MCF 10A (cell line): ENCODE measurements around the gene VEZT. TPM values are rescaled to one million over a fixed set of nuclear protein-coding genes. Genes with fewer than 3 reads are reported as not detected.
A peak's percentile ranks its signal among the peaks of the same experiment; 100 is the strongest.

ENCODE experiments used
- BruUV-seq: library from RNA; stranded (reverse); fragments of 400-500 nt; replicated peaks from 2 replicates; lab custom pipeline; 2021; lab: Mats Ljungman, UMichigan
- CTCF ChIA-PET: fragments of 300-600 bp; sonication (Branson Sonifier 250); formaldehyde crosslinking; extraction: SDS; loops from one replicate; lab custom pipeline; 2021; ENCODE audit warnings: antibody characterized with exemption, inconsistent platforms; lab: Yijun Ruan, JAX
- POLR2A ChIA-PET: fragments of 300-600, 350-650 bp; sonication (Branson Sonifier 250); formaldehyde crosslinking; extraction: SDS; loops from one replicate; lab custom pipeline; 2020; ENCODE audit warnings: antibody characterized with exemption, inconsistent platforms; lab: Yijun Ruan, JAX
- DNase-seq: peaks from one replicate; pipeline ENCODE4 v3.0.0-alpha.2; 2018; ENCODE audit not compliant: unreplicated experiment
- H3K27ac Mint-ChIP-seq: one replicate; pipeline ENCODE4 v1.8.0; 2022; ENCODE audit warnings: mild to moderate bottlenecking, low read depth, mixed read lengths; ENCODE audit not compliant: unreplicated experiment
- H3K27me3 Mint-ChIP-seq: one replicate; pipeline ENCODE4 v1.8.0; 2022; ENCODE audit warnings: mixed read lengths; ENCODE audit not compliant: insufficient read depth, unreplicated experiment
- H3K36me3 Mint-ChIP-seq: one replicate; pipeline ENCODE4 v1.8.0; 2022; ENCODE audit warnings: mild to moderate bottlenecking, moderate library complexity, mixed read lengths; ENCODE audit not compliant: insufficient read depth, unreplicated experiment
- H3K4me1 Mint-ChIP-seq: one replicate; pipeline ENCODE4 v1.8.0; 2022; ENCODE audit warnings: mixed read lengths; ENCODE audit not compliant: insufficient read depth, unreplicated experiment
- H3K4me3 Mint-ChIP-seq: one replicate; pipeline ENCODE4 v1.8.0; 2022; ENCODE audit warnings: mild to moderate bottlenecking, moderate library complexity, mixed read lengths; ENCODE audit not compliant: unreplicated experiment
- H3K9me3 Mint-ChIP-seq: one replicate; pipeline ENCODE4 v1.8.0; 2022; ENCODE audit warnings: mixed read lengths; ENCODE audit not compliant: unreplicated experiment
- CTCF ChIP-seq: fragments of 200-600 bp; IDR thresholded peaks from one replicate; pipeline ENCODE4 v1.8.0; 2022; ENCODE audit warnings: antibody characterized with exemption, mild to moderate bottlenecking; ENCODE audit not compliant: unreplicated experiment
- intact Hi-C: fragments of 100-400 bp; cut with micrococcal nuclease; formaldehyde crosslinking; loops from 2 replicates; pipeline ENCODE4 v1.14.1; 2022
- total RNA-seq: library from RNA; stranded (reverse); gene quantifications from 2 replicates; pipeline ENCODE4 v1.2.3, GENCODE V29; 2022

Gene VEZT
- total RNA-seq, 1 experiment from 2014 or later, result 107 TPM

GRCh38 chr12:95282266-95282665 is 64.7 kb downstream of the VEZT start:
- Mint-ChIP-seq H3K4me3 (no peak overlapping the region), H3K4me1 (peaks cover 2% of the 10 kb centered on the region), H3K27ac (no peak overlapping the region), H3K36me3 (peaks cover 94% of the 10 kb centered on the region), H3K27me3 (no peaks in the 10 kb centered on the region), H3K9me3 (no peaks in the 10 kb centered on the region)
- intact Hi-C loops, result no loop called here
- BruUV-seq, result no TSS peak
- ChIA-PET CTCF (interaction anchor here (0.8 to 0.9 kb wide), 2 partner anchors 14 to 46 kb away, joined by 3 to 4 read pairs; no protein-coding TSS in a partner anchor), POLR2A (interaction anchor here (0.6 to 1.0 kb wide), 3 partner anchors 14 to 201 kb away, joined by 3 to 4 read pairs (median 3); no protein-coding TSS in a partner anchor)
- DNase-seq, result no peak
- TF ChIP-seq CTCF, result no peak

- POLR2A ChIA-PET, result interaction anchor here (0.7 kb wide), 1 partner anchor 110 kb away, joined by 4 read pairs; no protein-coding TSS in a partner anchor
- CTCF ChIA-PET, result interaction anchor here (1.1 kb wide), 1 partner anchor 251 kb away, joined by 4 read pairs; no protein-coding TSS in a partner anchor
- no peak for DNase-seq
- Mint-ChIP-seq H3K27ac (no peak overlapping the region), H3K4me1 (no peaks in the 10 kb centered on the region), H3K4me3 (no peak overlapping the region), H3K9me3 (no peaks in the 10 kb centered on the region), H3K36me3 (peaks cover 94% of the 10 kb centered on the region), H3K27me3 (no peaks in the 10 kb centered on the region)
- no TSS peak for BruUV-seq
- no peak for TF ChIP-seq CTCF
- intact Hi-C loops, result no loop called here
Observed at GRCh38 chr12:95283371-95283770, 65.8 kb downstream of the VEZT start.

- no TSS peak for BruUV-seq
- Mint-ChIP-seq H3K27me3 (no peaks in the 10 kb centered on the region), H3K9me3 (no peaks in the 10 kb centered on the region), H3K4me1 (no peaks in the 10 kb centered on the region), H3K4me3 (no peak overlapping the region), H3K36me3 (peaks cover 97% of the 10 kb centered on the region), H3K27ac (peak overlapping the region; percentile 27)
- no peak for DNase-seq
- ChIA-PET CTCF (interaction anchor here (0.6 to 1.3 kb wide), 2 partner anchors 9 to 250 kb away, joined by 4 read pairs; no protein-coding TSS in a partner anchor), POLR2A (interaction anchor here (0.7 to 2.6 kb wide), 6 partner anchors 9 to 187 kb away, joined by 3 to 13 read pairs (median 4); partner anchors contain the start of gene METAP2)
- intact Hi-C loops, result no loop called here
- TF ChIP-seq CTCF, result no peak
Observed at GRCh38 chr12:95286713-95287112, 69.1 kb downstream of the VEZT start.

- no peak for DNase-seq
- Mint-ChIP-seq H3K4me3 (no peak overlapping the region), H3K27ac (no peak overlapping the region), H3K27me3 (no peaks in the 10 kb centered on the region), H3K4me1 (no peaks in the 10 kb centered on the region), H3K36me3 (peaks cover 87% of the 10 kb centered on the region), H3K9me3 (no peaks in the 10 kb centered on the region)
- ChIA-PET CTCF (interaction anchor here (0.5 to 1.2 kb wide), 3 partner anchors 180 to 248 kb away, joined by 3 read pairs; no protein-coding TSS in a partner anchor), POLR2A (interaction anchor here (0.7 to 1.4 kb wide), 2 partner anchors 11 to 41 kb away, joined by 3 read pairs; no protein-coding TSS in a partner anchor)
- no peak for TF ChIP-seq CTCF
- intact Hi-C loops, result no loop called here
- no TSS peak for BruUV-seq
Observed at GRCh38 chr12:95291501-95291900, 73.9 kb downstream of the VEZT start.
